WI38 (cell line): ENCODE data around the gene APBA1.

Experiments
- H3K4me3 ChIP-seq: 2 replicates; pipeline ENCODE4 v1.5.1; 2011; ENCODE audit warnings: low read depth, mild to moderate bottlenecking, control low read depth, low read length
- TF ChIP-seq, protein P1 (sequence below): IDR thresholded peaks from 2 replicates; pipeline ENCODE4 v1.5.1; 2012; ENCODE audit warnings: low read depth, mild to moderate bottlenecking, control low read depth, low read length

Gene APBA1

GRCh38 chr9:69497816-69498215 is 174.4 kb downstream of the APBA1 start:
- TF ChIP-seq, protein P1, sequence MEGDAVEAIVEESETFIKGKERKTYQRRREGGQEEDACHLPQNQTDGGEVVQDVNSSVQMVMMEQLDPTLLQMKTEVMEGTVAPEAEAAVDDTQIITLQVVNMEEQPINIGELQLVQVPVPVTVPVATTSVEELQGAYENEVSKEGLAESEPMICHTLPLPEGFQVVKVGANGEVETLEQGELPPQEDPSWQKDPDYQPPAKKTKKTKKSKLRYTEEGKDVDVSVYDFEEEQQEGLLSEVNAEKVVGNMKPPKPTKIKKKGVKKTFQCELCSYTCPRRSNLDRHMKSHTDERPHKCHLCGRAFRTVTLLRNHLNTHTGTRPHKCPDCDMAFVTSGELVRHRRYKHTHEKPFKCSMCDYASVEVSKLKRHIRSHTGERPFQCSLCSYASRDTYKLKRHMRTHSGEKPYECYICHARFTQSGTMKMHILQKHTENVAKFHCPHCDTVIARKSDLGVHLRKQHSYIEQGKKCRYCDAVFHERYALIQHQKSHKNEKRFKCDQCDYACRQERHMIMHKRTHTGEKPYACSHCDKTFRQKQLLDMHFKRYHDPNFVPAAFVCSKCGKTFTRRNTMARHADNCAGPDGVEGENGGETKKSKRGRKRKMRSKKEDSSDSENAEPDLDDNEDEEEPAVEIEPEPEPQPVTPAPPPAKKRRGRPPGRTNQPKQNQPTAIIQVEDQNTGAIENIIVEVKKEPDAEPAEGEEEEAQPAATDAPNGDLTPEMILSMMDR = no peak
- no peak overlapping the region for H3K4me3 ChIP-seq

GRCh38 chr9:69496846-69497450 is 175.2 kb downstream of the APBA1 start:
- TF ChIP-seq, protein P1 = no peak
- no peak overlapping the region for H3K4me3 ChIP-seq

- no peak overlapping the region for H3K4me3 ChIP-seq
- TF ChIP-seq, protein P1 = no peak
Observed at GRCh38 chr9:69495296-69495695, 176.9 kb downstream of the APBA1 start.

GRCh38 chr9:69494763-69495162 is 177.4 kb downstream of the APBA1 start:
- no peak overlapping the region for H3K4me3 ChIP-seq
- TF ChIP-seq, protein P1 = no peak

- TF ChIP-seq, protein P1 = no peak
- H3K4me3 ChIP-seq = no peak overlapping the region
Observed at GRCh38 chr9:69494208-69494607, 178.0 kb downstream of the APBA1 start.

- no peak overlapping the region for H3K4me3 ChIP-seq
- TF ChIP-seq, protein P1 = no peak
Observed at GRCh38 chr9:69486498-69486897, 185.7 kb downstream of the APBA1 start.

DNA sequence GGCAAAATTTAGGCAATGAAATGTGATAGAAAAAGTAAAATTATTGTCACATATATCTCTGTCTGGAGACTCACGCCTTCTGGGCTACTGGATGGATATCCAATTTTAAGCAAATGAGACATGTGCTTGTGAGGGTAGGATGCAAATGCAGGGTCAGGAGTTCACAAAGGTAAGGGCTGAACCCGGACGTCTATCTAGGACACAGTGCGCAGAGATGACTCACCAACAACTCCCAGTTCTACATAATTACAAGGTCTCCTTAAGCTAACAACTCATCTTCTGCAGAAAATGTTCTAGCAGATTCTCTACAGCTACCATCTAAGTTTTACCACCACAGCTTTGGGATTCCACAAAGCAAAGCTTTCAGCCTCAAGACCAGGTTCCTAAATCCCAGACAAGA is 186.7 kb downstream of the APBA1 start:
- H3K4me3 ChIP-seq = no peak overlapping the region
- TF ChIP-seq, protein P1 = no peak
